Keratinocyte (primary cell): Measurements from ENCODE around the gene SRGAP3. TPM values are rescaled to one million over a fixed set of nuclear protein-coding genes. Genes with fewer than 3 reads are reported as not detected.

Source experiments
- DNase-seq: peaks from one replicate; pipeline ENCODE4 v3.0.0-alpha.2; 2011; ENCODE audit warnings: low read depth, missing footprints, low spot score
- FAIRE-seq: peaks from 2 replicates; lab custom pipeline; 2011; peaks lifted over from hg19 to GRCh38; lab: Jason Lieb, UNC
- H2AFZ ChIP-seq: 2 replicates; pipeline ENCODE4 v1.6.0; 2012; ENCODE audit warnings: low read length, control low read depth, inconsistent platforms; ENCODE audit not compliant: control insufficient read depth
- H3K27ac ChIP-seq: 2 replicates; pipeline ENCODE4 v1.5.1; 2011; ENCODE audit warnings: low read length; ENCODE audit not compliant: control insufficient read depth, insufficient read depth
- H3K27me3 ChIP-seq: 3 replicates; pipeline ENCODE4 v1.6.0; 2011; ENCODE audit warnings: low read length; ENCODE audit not compliant: control insufficient read depth, insufficient read depth; ENCODE audit errors: extremely low read depth
- H3K36me3 ChIP-seq, 2 experiments: 2 replicates in 1 of 2; 3 replicates in 1 of 2; pipeline ENCODE4 v1.5.1; 2011; ENCODE audit warnings: low read length in 2 of 2, mild to moderate bottlenecking in 1 of 2; ENCODE audit not compliant: control insufficient read depth in 2 of 2, insufficient read depth in 2 of 2; ENCODE audit errors: extremely low read depth in 1 of 2
- H3K4me1 ChIP-seq: 3 replicates; pipeline ENCODE4 v1.5.1; 2011; ENCODE audit warnings: low read length; ENCODE audit not compliant: control insufficient read depth, insufficient read depth; ENCODE audit errors: extremely low read depth
- H3K4me2 ChIP-seq: 3 replicates; pipeline ENCODE4 v1.6.0; 2011; ENCODE audit warnings: low read depth, low read length; ENCODE audit not compliant: control insufficient read depth, insufficient read depth; ENCODE audit errors: extremely low read depth
- H3K4me3 ChIP-seq, 3 experiments: fragments of 200-600 bp in 1 of 3; sonication (generic) in 1 of 3; 2 replicates in 2 of 3; 3 replicates in 1 of 3; pipeline ENCODE4 v1.5.1; 2011 to 2016; ENCODE audit warnings: low read length in 3 of 3, mild to moderate bottlenecking in 3 of 3, control low read depth in 2 of 3, inconsistent platforms in 1 of 3, low read depth in 1 of 3, mixed read lengths in 1 of 3, mixed run types in 1 of 3, moderate library complexity in 1 of 3; ENCODE audit not compliant: control insufficient read depth in 2 of 3, insufficient read depth in 2 of 3; ENCODE audit errors: extremely low read depth in 1 of 3
- H3K79me2 ChIP-seq: 2 replicates; pipeline ENCODE4 v1.6.0; 2012; ENCODE audit warnings: low read length; ENCODE audit not compliant: control insufficient read depth, insufficient read depth
- H3K9ac ChIP-seq: 3 replicates; pipeline ENCODE4 v1.6.0; 2011; ENCODE audit warnings: low read length; ENCODE audit not compliant: control insufficient read depth, insufficient read depth; ENCODE audit errors: extremely low read depth
- H3K9me1 ChIP-seq: 3 replicates; pipeline ENCODE4 v1.6.0; 2011; ENCODE audit warnings: low read length; ENCODE audit not compliant: control insufficient read depth, insufficient read depth; ENCODE audit errors: extremely low read depth
- H3K9me3 ChIP-seq: 2 replicates; pipeline ENCODE4 v1.5.1; 2012; ENCODE audit warnings: low read depth, low read length; ENCODE audit not compliant: control insufficient read depth
- H4K20me1 ChIP-seq: 3 replicates; pipeline ENCODE4 v1.6.0; 2011; ENCODE audit warnings: low read length; ENCODE audit not compliant: control insufficient read depth, insufficient read depth; ENCODE audit errors: extremely low read depth
- CTCF ChIP-seq, 3 experiments: IDR thresholded peaks in 1 of 3; conservative IDR thresholded peaks in 1 of 3; optimal IDR thresholded peaks in 1 of 3; 2 replicates in 2 of 3; 3 replicates in 1 of 3; pipeline versions ENCODE3 to v1.5.1; 2011; ENCODE audit warnings: low read length in 3 of 3, mild to moderate bottlenecking in 3 of 3, moderate library complexity in 2 of 3, control low read depth in 1 of 3, inconsistent platforms in 1 of 3; ENCODE audit not compliant: insufficient read depth in 2 of 3; ENCODE audit errors: extremely low read depth in 1 of 3
- EZH2 ChIP-seq: IDR thresholded peaks from one replicate; pipeline ENCODE4 v1.6.1; 2012; ENCODE audit warnings: inconsistent platforms, mild to moderate bottlenecking, low read length, moderate library complexity
- dilution Hi-C: fragments of 300-500 bp; cut with MboI; formaldehyde crosslinking; loops from one replicate; pipeline ENCODE4 v1.7.0; 2020; ENCODE audit warnings: low sequenced_read_pairs; ENCODE audit not compliant: extremely low pct_ligation_motif_present
- polyA plus RNA-seq, 5 experiments: library from polyadenylated mRNA; depleted of rRNA in 3 of 5; stranded (reverse) in 3 of 5; stranded (forward) in 1 of 5; unstranded in 1 of 5; fragments of >200 nt; gene quantifications; 1 replicate in 1 of 5; 2 replicates in 3 of 5; 3 replicates in 1 of 5; pipeline versions ENCODE4 v1.2.1 to v1.2.3, GENCODE V29; 2011 to 2012; ENCODE audit warnings: missing spikeins in 2 of 5, low read depth in 1 of 5, low replicate concordance in 1 of 5

The SRGAP3 gene
- polyA plus RNA-seq, 1 donor (not counting 4 experiments of a cell fraction or from before 2014, with no cell fraction given): 7.2 TPM

- Histone ChIP-seq H4K20me1 (no peaks in the 10 kb centered on the region), H3K27me3 (no peaks in the 10 kb centered on the region), H3K4me1 (no peaks in the 10 kb centered on the region), H2AFZ (no peak overlapping the region), H3K4me3 (no peak overlapping the region), H3K4me2 (no peak overlapping the region), H3K9me3 (no peaks in the 10 kb centered on the region), H3K79me2 (no peaks in the 10 kb centered on the region), H3K9me1 (no peaks in the 10 kb centered on the region), H3K27ac (no peak overlapping the region), H3K36me3 (peaks cover 0 to 3% of the 10 kb centered on the region in 2 experiments), H3K9ac (no peak overlapping the region)
- TF ChIP-seq EZH2 (no peak), CTCF (optimal IDR thresholded peaks at IDR 0.05 in 1 of 3, IDR thresholded peaks at IDR 0.05 in 1 of 3, conservative IDR thresholded peaks at IDR 0.05 in 1 of 3; ENCODE audit: extremely low read depth in 1 of 3, insufficient read depth in 2 of 3, low read length in 3 of 3) (no peak)
- dilution Hi-C loops: loop anchor here (25.0 kb wide), 1 partner anchor 325 kb away; no protein-coding TSS in a partner anchor
- FAIRE-seq (no peak), DNase-seq (no peak)
Measured at GRCh38 chr3:8987226-8987625, 262.2 kb downstream of the SRGAP3 start.

GRCh38 chr3:8986741-8987140, 262.7 kb downstream of the SRGAP3 start:
- H3K4me2 ChIP-seq: no peak overlapping the region
- no peak overlapping the region for H3K9ac ChIP-seq
- FAIRE-seq (no peak), DNase-seq (no peak)
- peaks cover 0 to 3% of the 10 kb centered on the region in 2 experiments for H3K36me3 ChIP-seq
- no peaks in the 10 kb centered on the region for H3K4me1 ChIP-seq
- H3K4me3 ChIP-seq: no peak overlapping the region
- dilution Hi-C loops: loop anchor here (25.0 kb wide), 1 partner anchor 326 kb away; no protein-coding TSS in a partner anchor
- no peak overlapping the region for H2AFZ ChIP-seq
- H4K20me1 ChIP-seq: no peaks in the 10 kb centered on the region
- H3K27ac ChIP-seq: no peak overlapping the region
- TF ChIP-seq CTCF (optimal IDR thresholded peaks at IDR 0.05 in 1 of 3, IDR thresholded peaks at IDR 0.05 in 1 of 3, conservative IDR thresholded peaks at IDR 0.05 in 1 of 3; ENCODE audit: extremely low read depth in 1 of 3, insufficient read depth in 2 of 3, low read length in 3 of 3) (no peak), EZH2 (no peak)
- no peaks in the 10 kb centered on the region for H3K9me1 ChIP-seq
- H3K79me2 ChIP-seq: no peaks in the 10 kb centered on the region
- H3K9me3 ChIP-seq: no peaks in the 10 kb centered on the region
- H3K27me3 ChIP-seq: no peaks in the 10 kb centered on the region
